Heart right ventricle (tissue), 16 donors: ENCODE data around the gene PRKAG2. TPM values are rescaled to one million over a fixed set of nuclear protein-coding genes. Genes with fewer than 3 reads are reported as not detected.

Experiments
- ATAC-seq, 8 donors: fragments of 200-7000 bp; cut with Tn5 transposase; one replicate each; pipeline ENCODE4 v1.9.1; 2020; ENCODE audit warnings: mild to moderate bottlenecking in 8 of 8, moderate library complexity in 8 of 8, moderate number of reproducible peaks in 1 of 8
- DNase-seq, 2 donors: peaks; one replicate each; pipeline ENCODE4 v3.0.0-alpha.2; 2020
- H3K27ac ChIP-seq, 10 donors: fragments of 200-600 bp; sonication (generic) in 2 of 10; one replicate each; pipeline versions ENCODE4 v1.5.0 to v1.8.0; 2020 to 2022; ENCODE audit warnings: mild to moderate bottlenecking in 3 of 10
- H3K27me3 ChIP-seq, 7 donors: fragments of 200-600 bp; one replicate each; pipeline ENCODE4 v1.8.0; 2021 to 2022; ENCODE audit warnings: mild to moderate bottlenecking in 2 of 7
- H3K36me3 ChIP-seq, 9 donors: fragments of 200-600 bp; sonication (generic) in 1 of 9; one replicate each; pipeline versions ENCODE4 v1.5.0 to v1.8.0; 2020 to 2022; ENCODE audit warnings: mild to moderate bottlenecking in 2 of 9
- H3K4me1 ChIP-seq, 9 donors: fragments of 200-600 bp; sonication (generic) in 1 of 9; one replicate each; pipeline versions ENCODE4 v1.5.0 to v1.8.0; 2020 to 2022; ENCODE audit warnings: mild to moderate bottlenecking in 4 of 9
- H3K4me3 ChIP-seq, 10 donors: fragments of 200-600 bp; sonication (generic) in 2 of 10; one replicate each; pipeline versions ENCODE4 v1.5.0 to v1.8.0; 2020 to 2022; ENCODE audit warnings: mild to moderate bottlenecking in 7 of 10, moderate library complexity in 2 of 10
- H3K9me3 ChIP-seq, 11 donors: fragments of 200-600 bp in 10 of 11; sonication (generic) in 2 of 11; one replicate each; pipeline versions ENCODE4 v1.5.0 to v1.8.0; 2013 to 2022; ENCODE audit warnings: mild to moderate bottlenecking in 2 of 11, control low read depth in 1 of 11, moderate library complexity in 1 of 11
- CTCF ChIP-seq, 9 donors: fragments of 200-600 bp; sonication (generic) in 2 of 9; IDR thresholded peaks; one replicate each; pipeline versions ENCODE4 v1.5.0 to v1.8.0; 2021 to 2022; ENCODE audit warnings: antibody characterized with exemption in 9 of 9, mild to moderate bottlenecking in 5 of 9, moderate library complexity in 1 of 9
- WGBS, 2 donors: extraction: QIAGEN DNeasy Blood & Tissue Kit; methylation state at CpG; one replicate each; pipeline ENCODE4 v1.1.7; 2013; ENCODE audit warnings: inconsistent platforms in 1 of 2; 5-methylcytosine and 5-hydroxymethylcytosine counted together
- intact Hi-C, 10 donors: fragments of 100-400 bp; cut with DNase I; formaldehyde crosslinking; loops; one replicate each; pipeline versions ENCODE4 v1.11.1 to v1.14.2; 2022
- polyA plus RNA-seq, 2 donors: library from polyadenylated mRNA; stranded (reverse); fragments of 200-250 nt; gene quantifications; one replicate each; pipeline ENCODE4 v1.2.3, GENCODE V29; 2013
- total RNA-seq, 10 donors: library from RNA; stranded (reverse); fragmentation: NEBNext Ultra II Directional in 3 of 10; extraction: Animal tissue kit (Norgen Biotek cat#: 25700) in 3 of 10; gene quantifications; one replicate each; pipeline versions ENCODE4 v1.2.1 to v1.2.4, GENCODE V29; 2021 to 2023
- donor health status: Arrhythmogenic right ventricular cardiomyopathy.
- donor health status: ischemic (EF 13 %, LVEDD 7.1; RV severe dilation, severe dysfunction).
- donor health status: healthy with polysubstance abuse.
- donor health status: DM: no; HTN: yes; CAD: no.
- donor health status: DM: no; HTN: no; CAD: no.
- donor health status: ischemic (EF 25% LVEDD 6.9; RV normal size, moderate dysfunction).
- donor health status: ischemic (EF 25% LVEDD 5.7; RV mildly dilated, moderate dysfunction).
- donor health status: healthy.
- donor health status: DM: yes; HTN: yes; CAD: no.
- donor health status: Ischemic cardiomyopathy.
- donor health status: ischemic (EF 35%, LVEDD 5.7; RV mildly dilated, moderate dysfunction).
- donor health status: nonischemic (EF 11% LVEDD 7.7; RV severe dilation, severe dysfunction).
- donor health status: DM: yes; HTN: yes; CAD: no.
- donor health status: PGD.
- donor health status: ischemic (EF 29% LVEDD 5.4; RV normal size, mild dysfunction).
- donor health status: nonischemic (EF 23%, LVEDD 6.1; RV moderate dilation, normal function).

The PRKAG2 gene
- total and polyA plus RNA-seq, 12 donors, result 52.4 to 156 (median 114) TPM

GRCh38 chr7:151804756-151805155, 72.2 kb downstream of the PRKAG2 start:
- H3K27ac ChIP-seq, result no peak overlapping the region
- ATAC-seq, result no peak
- DNase-seq, result no peak
- H3K9me3 ChIP-seq, result no peaks in the 10 kb centered on the region
- no peak for TF ChIP-seq CTCF (IDR thresholded peaks at IDR 0.05)
- WGBS, 2 donors, result 96 to 98% methylated on average over 9 of the region's 9 CpGs
- no peaks in the 10 kb centered on the region for H3K27me3 ChIP-seq
- peaks cover 0 to 33% (median 0%) of the 10 kb centered on the region in 9 donors for H3K4me1 ChIP-seq
- H3K4me3 ChIP-seq, result no peak overlapping the region
- intact Hi-C loops, result no loop called here
- no peaks in the 10 kb centered on the region for H3K36me3 ChIP-seq

- no peak for TF ChIP-seq CTCF (IDR thresholded peaks at IDR 0.05)
- no peak overlapping the region for H3K4me3 ChIP-seq
- DNase-seq (no peak), ATAC-seq (no peak)
- H3K4me1 ChIP-seq, result peaks cover 0 to 30% (median 0%) of the 10 kb centered on the region in 9 donors
- intact Hi-C loops, result no loop called here
- H3K36me3 ChIP-seq, result no peaks in the 10 kb centered on the region
- H3K9me3 ChIP-seq, result no peaks in the 10 kb centered on the region
- WGBS, 2 donors, result 81 to 86% methylated on average over 8 of the region's 8 CpGs
- H3K27ac ChIP-seq, result no peak overlapping the region
- no peaks in the 10 kb centered on the region for H3K27me3 ChIP-seq
These were observed 73.1 kb downstream of the PRKAG2 start for GRCh38 chr7:151803841-151804240.

- H3K36me3 ChIP-seq, result no peaks in the 10 kb centered on the region
- peaks cover 0 to 26% (median 0%) of the 10 kb centered on the region in 9 donors for H3K4me1 ChIP-seq
- ATAC-seq (no peak), DNase-seq (no peak)
- H3K4me3 ChIP-seq, result no peak overlapping the region
- H3K9me3 ChIP-seq, result no peaks in the 10 kb centered on the region
- 90 to 95% methylated on average over 5 of the region's 5 CpGs for WGBS, 2 donors
- no peaks in the 10 kb centered on the region for H3K27me3 ChIP-seq
- no peak overlapping the region for H3K27ac ChIP-seq
- TF ChIP-seq CTCF (IDR thresholded peaks at IDR 0.05), result no peak
- intact Hi-C loops, result no loop called here
These were observed 74.5 kb downstream of the PRKAG2 start for GRCh38 chr7:151802469-151802846.

GRCh38 chr7:151801782-151802468, 75.0 kb downstream of the PRKAG2 start:
- 80 to 84% methylated on average over 15 of the region's 15 CpGs for WGBS, 2 donors
- intact Hi-C loops, result no loop called here

More at GRCh38 chr7:151801782-151802468, 75.0 kb downstream of the PRKAG2 start:
- no peak for DNase-seq
- Histone ChIP-seq H3K36me3 (no peaks in the 10 kb centered on the region), H3K4me3 (no peak overlapping the region), H3K4me1 (peaks cover 0 to 26% (median 0%) of the 10 kb centered on the region in 9 donors), H3K27me3 (no peaks in the 10 kb centered on the region), H3K27ac (no peak overlapping the region), H3K9me3 (no peaks in the 10 kb centered on the region)
- no peak for TF ChIP-seq CTCF (IDR thresholded peaks at IDR 0.05)
- ATAC-seq, result no peak
